SK-N-SH (cell line): Measurements from ENCODE around the gene DCST1. TPM values are rescaled to one million over a fixed set of nuclear protein-coding genes. Genes with fewer than 3 reads are reported as not detected.

Source experiments
- CTCF ChIA-PET: fragments of 300-600, 350-600 bp; formaldehyde crosslinking; extraction: SDS; loops from one replicate; lab custom pipeline; 2021; lab: Yijun Ruan, JAX
- POLR2A ChIA-PET: fragments of 350-600 bp; sonication (Branson Sonifier 250); formaldehyde crosslinking; extraction: SDS; loops from one replicate; lab custom pipeline; 2020; ENCODE audit warnings: antibody characterized with exemption, inconsistent platforms; lab: Yijun Ruan, JAX
- DNase-seq: peaks from one replicate; pipeline ENCODE4 v3.0.0; 2012
- H2AFZ ChIP-seq: fragments of 200-600 bp; sonication (generic); 2 replicates; pipeline ENCODE4 v1.8.1; 2016; ENCODE audit warnings: antibody characterized with exemption, mild to moderate bottlenecking, low read depth
- H3F3A ChIP-seq: fragments of 200-600 bp; sonication (generic); replicated peaks from 2 replicates; pipeline ENCODE3; 2016; ENCODE audit warnings: antibody characterized with exemption, mild to moderate bottlenecking; ENCODE audit not compliant: insufficient read depth
- H3K27ac ChIP-seq, 2 experiments: fragments of 200-500 bp in 1 of 2; fragments of 200-600 bp in 1 of 2; sonication (Bioruptor generic) in 1 of 2; sonication (generic), shearing (Covaris generic) in 1 of 2; 2 replicates each; pipeline versions ENCODE4 v1.5.1 to v1.6.1; 2014 to 2016; ENCODE audit warnings: low read depth in 2 of 2, inconsistent platforms in 1 of 2, low read length in 1 of 2, mild to moderate bottlenecking in 1 of 2, mixed read lengths in 1 of 2
- H3K27me3 ChIP-seq: fragments of 200-600 bp; sonication (generic), shearing (Covaris generic); 2 replicates; pipeline ENCODE4 v1.6.1; 2016; ENCODE audit warnings: mixed run types; ENCODE audit not compliant: insufficient read depth
- H3K36me3 ChIP-seq, 2 experiments: fragments of 200-500 bp in 1 of 2; fragments of 200-600 bp in 1 of 2; sonication (Bioruptor generic) in 1 of 2; sonication (generic) in 1 of 2; replicated peaks in 1 of 2; 2 replicates each; pipeline versions ENCODE3 to v1.5.1; 2014 to 2016; ENCODE audit warnings: low read length in 1 of 2, mild to moderate bottlenecking in 1 of 2; ENCODE audit not compliant: insufficient read depth in 2 of 2, control insufficient read depth in 1 of 2
- H3K4me1 ChIP-seq, 2 experiments: fragments of 200-500 bp in 1 of 2; fragments of 200-600 bp in 1 of 2; sonication (Bioruptor generic) in 1 of 2; sonication (generic), shearing (Covaris generic) in 1 of 2; 2 replicates each; pipeline versions ENCODE4 v1.5.1 to v1.6.1; 2014 to 2016; ENCODE audit warnings: low read depth in 1 of 2, low read length in 1 of 2, mixed run types in 1 of 2; ENCODE audit not compliant: insufficient read depth in 2 of 2, control insufficient read depth in 1 of 2
- H3K4me2 ChIP-seq: fragments of 200-600 bp; sonication (generic), shearing (Covaris generic); 2 replicates; pipeline ENCODE4 v1.6.1; 2017; ENCODE audit warnings: mixed run types
- H3K4me3 ChIP-seq, 2 experiments: fragments of 200-500 bp in 1 of 2; fragments of 200-600 bp in 1 of 2; sonication (Bioruptor generic) in 1 of 2; sonication (generic), shearing (Covaris generic) in 1 of 2; 2 replicates each; pipeline versions ENCODE4 v1.5.1 to v1.8.1; 2014 to 2016; ENCODE audit warnings: low read depth in 2 of 2, inconsistent platforms in 1 of 2, low read length in 1 of 2, mild to moderate bottlenecking in 1 of 2, mixed read lengths in 1 of 2, moderate library complexity in 1 of 2
- H3K79me2 ChIP-seq: fragments of 200-600 bp; sonication (generic); 2 replicates; pipeline ENCODE4 v1.8.1; 2017; ENCODE audit warnings: mild to moderate bottlenecking; ENCODE audit not compliant: insufficient read depth
- H3K9ac ChIP-seq: fragments of 200-600 bp; sonication (generic); 2 replicates; pipeline ENCODE4 v1.6.1; 2017; ENCODE audit warnings: mixed run types
- H3K9me2 ChIP-seq: fragments of 200-600 bp; sonication (generic); 2 replicates; pipeline ENCODE4 v1.6.1; 2017; ENCODE audit warnings: mixed run types
- H3K9me3 ChIP-seq: fragments of 200-600 bp; sonication (generic); 2 replicates; pipeline ENCODE4 v1.6.1; 2017; ENCODE audit warnings: mixed run types, mild to moderate bottlenecking, moderate library complexity
- H4K20me1 ChIP-seq: fragments of 200-600 bp; sonication (generic); 2 replicates; pipeline ENCODE4 v1.6.1; 2017; ENCODE audit warnings: mild to moderate bottlenecking, mixed run types; ENCODE audit not compliant: insufficient read depth
- CHD2 ChIP-seq: fragments of 150-350 bp; IDR thresholded peaks from 2 replicates; pipeline ENCODE4 v1.6.1; 2018; ENCODE audit warnings: low read length; ENCODE audit not compliant: partially characterized antibody
- CTCF ChIP-seq: fragments of 200-600 bp; sonication (generic); IDR thresholded peaks from 2 replicates; pipeline ENCODE4 v1.6.1; 2017; ENCODE audit warnings: antibody characterized with exemption, mild to moderate bottlenecking, moderate library complexity
- EZH2phosphoT487 ChIP-seq: fragments of 200-600 bp; sonication (generic); IDR thresholded peaks from 2 replicates; pipeline ENCODE4 v1.6.1; 2017; ENCODE audit warnings: low read depth, mixed run types, mild to moderate bottlenecking, antibody characterized with exemption, moderate library complexity, borderline replicate concordance
- FOXJ3 ChIP-seq: sonication (generic); formaldehyde crosslinking; IDR thresholded peaks from 2 replicates; pipeline ENCODE4 v1.5.1; 2020; ENCODE audit warnings: mild to moderate bottlenecking, missing genetic modification reagents
- IRF3 ChIP-seq: fragments of 150-350 bp; IDR thresholded peaks from 2 replicates; pipeline ENCODE4 v1.6.1; 2016; ENCODE audit warnings: mild to moderate bottlenecking, low read depth, low read length
- JUND ChIP-seq: IDR thresholded peaks from 2 replicates; pipeline ENCODE4 v1.4.0; 2012
- MXI1 ChIP-seq: IDR thresholded peaks from 2 replicates; pipeline ENCODE4 v1.6.1; 2012; ENCODE audit warnings: mild to moderate bottlenecking, low read depth, low read length, improper control_type of control experiment
- PBX3 ChIP-seq: IDR thresholded peaks from 2 replicates; pipeline ENCODE4; 2012
- RAD21 ChIP-seq: IDR thresholded peaks from 2 replicates; pipeline ENCODE4 v1.6.1; 2012; ENCODE audit warnings: mild to moderate bottlenecking, low read length
- RCOR1 ChIP-seq: fragments of 150-350 bp; IDR thresholded peaks from 2 replicates; pipeline ENCODE4 v1.6.1; 2017; ENCODE audit warnings: antibody characterized with exemption, low read length
- SIN3A ChIP-seq: IDR thresholded peaks from 2 replicates; pipeline ENCODE4 v1.6.1; 2012; ENCODE audit warnings: low read depth, mild to moderate bottlenecking, low read length, moderate library complexity, borderline replicate concordance
- SMC3 ChIP-seq: IDR thresholded peaks from 2 replicates; pipeline ENCODE4 v1.6.1; 2012; ENCODE audit warnings: low read depth, low read length, improper control_type of control experiment
- YY1 ChIP-seq: IDR thresholded peaks from 2 replicates; pipeline ENCODE4 v1.4.0; 2012; ENCODE audit warnings: low read depth, mild to moderate bottlenecking
- WGBS: methylation state at CpG from one replicate; pipeline ENCODE4 v1.1.6; 2017; ENCODE audit warnings: low lambda C conversion rate; 5-methylcytosine and 5-hydroxymethylcytosine counted together
- polyA plus RNA-seq, 3 experiments: library from polyadenylated mRNA; depleted of rRNA; stranded (reverse); fragments of >200 nt; gene quantifications; 2 replicates each; pipeline ENCODE4 v1.2.3, GENCODE V29; 2012

DCST1 gene
- polyA plus RNA-seq, 1 of the 3 experiments (the other 2 are of a cell fraction): not detected

GRCh38 chr1:155086128-155086741, 52.6 kb downstream of the DCST1 start:
- H3K9me2 ChIP-seq: no peaks in the 10 kb centered on the region
- POLR2A ChIA-PET: interaction anchor here (2.0 kb wide), 1 partner anchor 88 kb away, joined by 4 read pairs; no protein-coding TSS in a partner anchor
- WGBS: 2% methylated on average over 16 of the region's 24 CpGs
- H3K4me2 ChIP-seq: peak overlapping the region; percentile 78
- H3K9me3 ChIP-seq: no peaks in the 10 kb centered on the region
- H2AFZ ChIP-seq: peak overlapping the region; percentile 99; the same call in 1 of the 2 replicates
- TF ChIP-seq YY1: no peak
- peak; percentile 89 for TF ChIP-seq CTCF
- no peak for TF ChIP-seq SIN3A
- TF ChIP-seq FOXJ3: no peak
- peak; percentile 33; the same call in 1 of the 2 replicates for TF ChIP-seq SMC3
- TF ChIP-seq MXI1: 0 out of 2 replicates have a peak, but pooled peaks have one; percentile 26
- TF ChIP-seq RCOR1: no peak
- TF ChIP-seq IRF3: no peak
- peak; percentile 23; the same call in 1 of the 2 replicates for TF ChIP-seq RAD21
- no peak for TF ChIP-seq JUND
- no peak for TF ChIP-seq CHD2
- no peak for TF ChIP-seq PBX3
- no peak for TF ChIP-seq EZH2phosphoT487
- TF ChIP-seq, all 33 proteins: peak for 4
- CTCF ChIA-PET: interaction anchor here (0.7 to 5.3 kb wide), 39 partner anchors 9 to 606 kb away, joined by 3 to 156 read pairs (median 5); partner anchors contain the start of genes ADAM15, EFNA4, KRTCAP2 and LENEP
- Histone ChIP-seq H3K27ac (no peak overlapping the region; a peak in 1 of 4 replicates), H3K9ac (no peak overlapping the region), H3K27me3 (0 out of 2 replicates have a peak, but pooled peaks cover 1% of the 10 kb centered on the region), H3K36me3 (no peaks in the 10 kb centered on the region), H3K4me3 (peak overlapping the region; percentile 77 to 79; a peak in 3 of 4 replicates), H3K4me1 (peaks cover 5 to 25% of the 10 kb centered on the region in 2 experiments; a peak in 3 of 4 replicates), H3K79me2 (no peaks in the 10 kb centered on the region), H4K20me1 (no peaks in the 10 kb centered on the region), H3F3A (peaks cover 2% of the 10 kb centered on the region)
- peak; percentile 88 for DNase-seq
